GM19025 (cell line): ENCODE measurements around the gene KEL.

Experiments used
- ATAC-seq: cut with Tn5 transposase; IDR thresholded peaks from one replicate; pipeline ENCODE4 v1.9.1; 2021; ENCODE audit warnings: mild to moderate bottlenecking, low read depth, moderate library complexity; ENCODE audit not compliant: unreplicated experiment

The KEL gene

GRCh38 chr7:142933092-142933475 is 29.1 kb downstream of the KEL start:
- ATAC-seq, result no peak

GRCh38 chr7:142932386-142933091 is 29.6 kb downstream of the KEL start:
- no peak for ATAC-seq

GRCh38 chr7:142930126-142930730 is 31.9 kb downstream of the KEL start:
- ATAC-seq, result no peak

DNA sequence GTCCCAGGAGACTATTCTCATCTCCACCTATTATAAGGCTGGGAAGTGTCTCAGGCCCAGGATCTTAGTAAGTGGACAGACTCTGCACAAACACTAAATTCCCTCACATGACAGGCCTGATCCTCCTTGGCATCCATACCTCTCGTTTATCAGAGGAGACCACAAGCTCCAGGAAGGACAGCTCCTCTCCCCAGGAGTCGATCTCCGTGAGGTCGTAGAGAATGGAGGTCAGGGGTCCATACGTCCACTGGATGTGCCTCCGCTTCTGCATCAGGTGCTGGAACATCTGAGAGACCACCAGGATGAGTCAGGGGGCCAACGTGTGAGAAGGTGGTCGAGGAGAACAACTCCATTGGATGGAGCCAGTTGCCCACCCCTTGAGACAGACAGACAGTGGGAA is 34.2 kb downstream of the KEL start:
- ATAC-seq, result no peak

DNA sequence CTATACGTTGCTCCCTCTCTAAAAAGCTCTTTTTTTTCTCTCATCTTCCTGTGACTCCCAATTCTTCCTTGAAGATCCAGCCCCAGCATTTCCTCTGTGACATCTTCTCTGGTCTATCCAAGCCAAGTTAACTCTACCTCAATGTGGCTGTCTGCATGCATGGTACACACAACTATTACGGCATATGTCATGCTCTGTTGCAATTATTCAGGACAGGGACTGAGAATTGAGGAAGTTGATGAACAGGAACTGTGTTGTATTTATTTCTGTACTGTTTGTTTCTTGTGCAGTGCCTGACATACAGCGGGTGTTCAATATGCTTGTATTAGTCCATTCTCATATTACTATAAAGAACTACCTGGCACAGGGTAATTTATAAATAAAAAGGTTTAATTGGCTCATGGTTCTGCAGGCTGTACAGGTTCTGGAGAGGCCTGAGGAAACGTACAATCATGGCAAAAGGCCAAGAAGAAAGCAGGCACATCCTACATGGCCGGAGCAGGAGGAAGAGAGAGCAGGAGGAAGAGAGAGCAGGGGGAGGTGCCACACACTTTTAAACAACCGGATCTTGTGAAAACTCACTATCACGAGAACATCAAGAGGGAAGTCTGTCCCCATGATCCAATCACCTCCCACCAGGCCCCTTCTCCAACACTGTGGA is 34.9 kb downstream of the KEL start:
- no peak for ATAC-seq

DNA sequence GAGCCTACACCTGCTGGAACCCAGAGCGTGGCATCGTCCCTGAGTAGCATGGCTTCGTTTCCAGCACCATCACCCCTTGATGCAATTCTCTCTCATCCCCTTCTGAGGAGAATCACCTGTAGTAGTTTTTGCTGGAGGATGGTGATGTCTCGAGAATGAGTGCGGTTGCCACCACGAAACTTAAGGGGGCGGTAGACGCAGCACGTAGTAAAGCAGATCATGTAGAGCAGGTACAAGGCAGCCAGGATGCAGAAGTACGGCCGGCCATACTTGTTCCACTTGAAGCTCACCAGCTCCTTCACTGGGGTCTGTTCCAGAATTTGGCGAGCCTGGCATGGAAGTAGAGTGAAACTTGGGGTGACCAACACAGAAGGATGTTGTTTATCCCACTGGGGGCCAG is 36.8 kb downstream of the KEL start:
- no peak for ATAC-seq

- ATAC-seq, result no peak
These were observed 38.8 kb downstream of the KEL start for GRCh38 chr7:142923391-142923790.

DNA sequence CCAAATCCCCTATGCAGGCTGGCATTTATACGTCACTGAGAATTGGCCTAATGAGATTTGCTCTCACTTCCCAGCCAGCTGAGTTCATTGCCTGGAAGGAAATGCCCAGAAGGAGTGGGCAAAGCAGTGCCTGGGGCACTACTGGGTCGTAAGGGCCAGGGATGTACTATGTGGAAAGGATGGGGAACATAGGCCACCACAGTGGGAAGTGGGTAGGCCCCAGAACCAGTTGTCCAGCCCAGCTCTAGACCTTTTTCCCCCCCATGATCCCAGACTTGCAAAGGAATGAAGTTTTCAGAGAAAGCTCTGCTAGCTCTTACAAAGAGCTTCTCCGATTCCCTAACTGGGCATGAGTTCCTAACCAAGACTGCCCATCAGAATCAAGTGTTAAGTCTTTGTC is 42.5 kb downstream of the KEL start:
- no peak for ATAC-seq

GRCh38 chr7:142918901-142919300 is 43.3 kb downstream of the KEL start:
- no peak for ATAC-seq

DNA sequence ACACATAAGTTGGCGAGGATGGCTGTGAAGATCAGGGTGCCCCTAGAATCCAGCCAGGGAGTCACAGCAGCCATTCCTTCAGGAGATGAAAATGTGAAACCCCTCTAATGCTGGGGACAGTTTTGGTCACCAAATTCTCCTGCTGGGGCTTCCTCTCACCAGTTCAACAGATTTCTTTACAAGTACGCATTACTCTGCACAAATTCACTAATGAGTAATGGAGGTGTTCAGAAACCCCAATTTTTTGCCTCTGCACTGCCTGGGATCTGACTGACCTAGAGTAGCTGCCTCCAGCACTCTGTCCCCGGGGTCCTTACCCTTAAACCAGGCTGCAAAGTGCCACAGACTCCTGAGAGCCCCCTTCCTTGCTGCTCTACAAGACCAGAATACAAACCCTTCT is 44.7 kb downstream of the KEL start:
- ATAC-seq, result no peak

- ATAC-seq, result no peak
These were observed 45.7 kb downstream of the KEL start for GRCh38 chr7:142916508-142916907.

- ATAC-seq, result no peak
These were observed 46.8 kb downstream of the KEL start for GRCh38 chr7:142915315-142915714.

DNA sequence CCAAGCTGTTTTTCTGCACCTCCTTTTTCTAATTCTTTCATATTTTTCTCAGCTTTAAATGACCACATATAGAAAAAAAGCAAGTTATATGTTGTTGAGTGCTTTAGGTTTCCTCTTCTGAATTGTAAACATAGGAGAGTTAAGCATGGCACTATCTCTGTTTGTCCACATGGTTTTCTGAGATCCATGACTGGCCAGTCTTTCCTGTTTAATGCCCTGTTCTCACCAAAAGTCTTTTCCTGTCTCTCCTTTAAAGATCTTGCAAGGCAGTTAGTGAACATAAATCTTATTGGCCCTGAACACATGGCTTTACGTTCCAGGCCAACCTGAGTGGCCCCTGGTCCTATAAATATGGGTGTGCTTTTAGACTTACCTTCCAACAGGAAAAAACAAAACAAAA is 48.0 kb downstream of the KEL start:
- no peak for ATAC-seq

- no peak for ATAC-seq
These were observed 48.6 kb downstream of the KEL start for GRCh38 chr7:142913566-142913965.

DNA sequence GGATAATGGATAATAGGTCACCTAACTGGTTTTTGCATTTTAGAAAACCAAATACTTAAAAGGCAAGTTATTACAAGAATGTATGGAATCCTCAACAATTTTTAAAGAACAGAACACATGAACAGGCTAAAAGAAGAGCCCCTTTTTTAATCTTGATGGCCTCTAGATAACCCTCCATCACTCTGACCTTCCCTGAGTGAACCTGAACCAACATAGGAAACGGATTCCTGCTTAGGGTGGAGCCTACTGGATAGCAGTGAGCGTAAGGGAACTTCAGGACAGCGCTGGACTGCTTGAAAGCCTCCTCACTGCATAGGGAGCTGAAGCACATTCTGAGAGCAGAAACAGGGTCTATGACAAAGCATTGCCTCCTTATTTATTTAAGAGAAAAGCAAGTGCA is 49.1 kb downstream of the KEL start:
- ATAC-seq, result no peak

- ATAC-seq, result no peak
These were observed 51.7 kb downstream of the KEL start for GRCh38 chr7:142910481-142910880.

DNA sequence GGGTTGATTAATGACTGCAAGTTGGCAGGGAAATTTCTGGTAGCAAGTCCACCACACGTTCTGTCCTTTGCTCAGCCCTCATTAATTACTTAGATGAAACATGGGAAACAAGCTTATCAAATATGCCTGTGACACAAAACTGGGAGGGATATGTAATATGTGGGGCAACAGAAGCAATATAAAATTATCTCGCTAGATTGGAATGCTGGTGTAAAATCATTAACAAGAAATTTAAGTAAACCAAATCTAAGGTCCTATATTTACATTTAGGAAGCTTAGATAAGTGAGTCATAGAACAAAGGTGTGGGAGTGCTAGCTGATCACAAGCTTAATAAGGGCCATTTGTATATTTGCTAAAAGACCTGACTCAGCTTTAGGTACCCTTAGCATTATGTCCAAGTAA is 52.1 kb downstream of the KEL start:
- no peak for ATAC-seq

DNA sequence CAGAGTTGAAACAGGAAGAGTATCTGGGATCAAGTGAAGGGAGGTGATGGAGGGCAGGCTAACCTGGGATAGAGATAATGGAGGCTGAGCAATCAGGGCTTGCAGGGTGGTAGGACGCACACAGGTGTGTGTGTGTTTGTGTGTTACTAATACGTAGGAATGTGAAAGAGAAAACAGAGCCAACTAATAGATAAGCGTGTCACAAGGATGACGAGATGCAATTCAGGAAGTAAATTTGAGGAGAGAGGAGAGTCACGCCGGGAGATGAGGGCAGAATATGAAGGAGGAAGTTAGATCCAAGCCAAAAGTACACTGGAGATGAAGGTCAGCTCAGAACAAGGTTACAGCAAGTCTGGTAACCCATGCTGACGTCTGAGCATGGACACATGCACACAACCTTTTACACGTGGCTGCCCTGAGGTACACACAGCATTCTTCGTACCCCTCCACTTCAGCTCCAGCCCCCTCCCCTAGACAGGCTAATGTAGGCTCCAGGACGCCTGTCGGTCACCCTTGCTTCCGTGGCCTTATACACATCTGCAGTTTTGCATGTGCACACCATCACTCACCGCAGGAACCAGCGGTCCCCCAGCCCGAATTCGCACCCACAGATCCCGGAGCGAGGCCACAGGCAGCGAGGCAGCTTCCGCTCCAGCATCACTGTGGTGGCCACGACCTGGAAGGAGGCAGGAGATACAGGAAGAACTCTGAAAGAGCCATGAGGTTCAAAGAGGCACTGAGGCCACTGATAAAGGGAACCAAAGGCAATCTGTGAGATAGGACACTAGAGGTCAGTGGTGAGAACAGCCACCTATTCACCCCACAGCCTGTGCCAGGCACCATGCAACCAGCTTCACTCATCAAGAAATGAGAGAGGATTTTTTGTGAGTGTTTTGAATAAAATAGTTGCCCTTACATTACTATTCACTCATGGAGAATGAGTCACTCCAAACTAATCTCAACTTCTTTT is 53.0 kb downstream of the KEL start:
- ATAC-seq, result no peak

DNA sequence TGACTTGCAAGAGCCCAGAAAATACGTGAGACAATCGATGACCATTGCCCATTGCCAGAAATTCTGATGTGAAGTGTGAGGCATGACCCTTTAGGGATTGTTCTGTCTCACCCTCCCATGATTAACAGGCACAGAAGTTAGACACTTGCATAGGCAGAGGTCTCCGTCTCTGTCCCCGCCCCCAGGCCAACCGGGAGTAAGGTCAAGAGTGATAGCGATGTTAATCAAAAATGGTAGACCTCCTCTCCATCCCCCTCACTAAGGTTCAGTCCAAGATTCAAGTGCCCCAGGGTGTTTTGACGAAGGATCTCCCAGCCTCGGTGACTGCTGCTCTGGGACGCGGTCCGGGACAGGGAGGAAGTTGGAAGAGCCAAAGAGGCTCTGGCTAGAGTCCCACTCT is 53.9 kb downstream of the KEL start:
- ATAC-seq, result no peak

DNA sequence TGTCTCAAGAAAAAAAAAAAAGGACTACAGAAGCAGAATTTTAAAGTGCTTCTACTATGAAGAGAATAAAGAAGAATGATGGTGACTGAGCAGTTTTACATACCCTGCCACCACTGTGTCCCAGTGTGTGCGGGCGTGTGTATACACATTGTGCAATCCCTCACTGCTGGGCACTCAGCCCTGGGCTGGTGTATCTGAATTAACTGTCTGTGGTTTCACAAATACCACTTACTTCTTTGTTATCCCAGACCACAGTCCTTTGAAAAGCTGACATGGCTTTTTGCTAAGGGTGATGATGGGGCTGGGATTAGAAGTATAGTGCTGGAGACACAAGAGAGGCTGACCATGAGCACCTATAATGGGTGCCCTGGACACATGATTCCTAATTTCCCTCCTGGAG is 55.5 kb downstream of the KEL start:
- ATAC-seq, result no peak

DNA sequence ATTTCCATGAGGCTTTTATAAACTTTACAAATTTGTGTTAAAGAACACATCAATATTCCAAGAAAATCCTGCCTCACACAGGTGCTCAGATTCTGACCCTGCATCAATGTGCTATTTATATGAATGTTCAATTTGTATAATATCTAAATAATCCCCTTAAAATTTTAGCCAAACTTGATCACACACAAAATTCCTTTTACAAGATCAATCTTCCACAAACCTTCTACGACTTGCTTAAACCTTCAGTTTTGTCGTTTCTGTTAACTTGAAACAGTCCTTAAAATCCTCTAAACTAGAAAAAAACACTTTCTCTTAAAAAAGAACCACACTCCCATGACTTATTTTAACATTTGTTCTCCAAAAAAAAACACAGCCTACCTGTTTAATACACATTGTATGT is 56.4 kb downstream of the KEL start:
- ATAC-seq, result no peak
